HG02642 (cell line): ENCODE data around the gene SLFNL1.

ENCODE experiments used
- ATAC-seq: cut with Tn5 transposase; IDR thresholded peaks from one replicate; pipeline ENCODE4 v1.9.1; 2021; ENCODE audit warnings: mild to moderate bottlenecking; ENCODE audit not compliant: unreplicated experiment, poor library complexity

The SLFNL1 gene

DNA sequence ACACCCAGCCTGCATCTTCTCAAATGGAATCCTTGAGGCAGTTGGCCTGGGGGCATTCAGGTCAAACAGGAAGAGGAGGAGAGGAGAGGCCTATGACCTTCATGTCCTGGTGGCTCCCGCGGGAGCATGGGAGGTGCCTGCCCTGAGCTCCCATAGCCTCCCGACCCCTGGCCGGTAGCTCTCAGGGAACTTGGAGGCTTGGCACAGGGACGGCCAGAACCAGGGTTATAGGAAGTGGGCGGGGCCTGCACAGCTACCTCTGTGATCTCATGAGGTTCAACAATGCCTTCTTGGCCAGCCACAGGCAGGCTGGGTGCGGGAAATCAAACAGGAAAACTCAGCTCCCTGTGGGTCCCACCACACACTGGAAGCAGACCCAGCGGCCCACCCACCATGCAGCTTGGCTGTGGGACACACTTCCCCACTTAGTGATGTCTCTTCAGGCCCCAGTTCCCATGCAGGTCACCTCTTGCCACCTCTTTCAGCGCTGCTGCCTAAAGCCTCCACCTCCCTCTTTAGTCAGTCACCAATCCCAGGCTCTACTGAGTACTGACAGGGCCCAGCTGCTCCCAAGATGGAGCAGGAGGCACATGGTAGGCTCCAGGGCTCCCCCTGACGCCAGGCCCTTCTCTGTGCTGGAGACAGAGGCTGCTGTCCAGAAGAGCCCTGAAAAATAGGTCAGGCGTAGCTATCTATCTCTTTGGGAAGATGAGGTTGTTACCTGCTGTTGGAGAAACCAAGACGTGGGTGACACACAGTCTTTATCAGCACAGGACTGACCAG lies at the start of gene SLFNL1:
TSS of gene SLFNL1 (minus strand) at position 200 of the 783 bp plus-strand sequence. CDS start 1,065 bp downstream, outside the sequence.
- ATAC-seq: no peak

GRCh38 chr1:41056907-41057306 lies 35.4 kb upstream of the SLFNL1 start:
- ATAC-seq: no peak

DNA sequence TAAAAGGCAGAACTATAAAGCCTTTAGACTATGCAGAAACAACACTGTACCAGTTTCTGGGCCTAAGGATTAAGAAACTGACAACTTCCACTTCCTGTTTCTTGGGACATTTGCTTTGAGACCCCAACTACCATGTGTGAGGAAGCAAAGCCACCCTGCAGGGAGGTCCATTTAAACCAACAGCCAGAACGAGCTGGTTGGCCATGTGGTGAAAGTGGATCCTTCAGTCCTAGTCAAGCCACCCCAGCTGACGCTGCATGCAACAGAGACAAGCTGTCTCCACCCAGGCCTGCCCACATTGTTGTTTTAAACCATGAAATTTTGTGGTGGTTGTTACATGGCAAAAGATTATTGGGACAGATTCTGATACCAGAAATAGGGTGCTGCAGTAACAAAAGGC lies 31.8 kb upstream of the SLFNL1 start:
- no peak for ATAC-seq

DNA sequence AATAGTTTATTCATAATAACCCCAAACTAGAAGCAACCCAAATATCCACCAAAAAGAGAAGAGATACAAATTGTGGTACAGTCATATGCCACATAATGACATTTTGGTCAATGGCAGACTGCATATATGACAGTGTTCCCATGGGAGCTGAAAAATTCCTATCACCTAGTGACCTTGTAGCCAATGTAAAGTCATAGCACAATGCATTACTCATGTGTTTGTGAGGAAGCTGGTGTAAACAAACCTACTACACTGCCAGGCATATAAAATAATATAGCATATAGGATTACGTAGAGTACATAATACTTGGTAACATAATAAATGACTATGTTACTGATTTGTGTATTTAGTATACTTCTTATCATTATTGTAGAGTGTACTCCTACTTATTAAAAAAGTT lies 29.5 kb upstream of the SLFNL1 start:
- ATAC-seq: no peak

DNA sequence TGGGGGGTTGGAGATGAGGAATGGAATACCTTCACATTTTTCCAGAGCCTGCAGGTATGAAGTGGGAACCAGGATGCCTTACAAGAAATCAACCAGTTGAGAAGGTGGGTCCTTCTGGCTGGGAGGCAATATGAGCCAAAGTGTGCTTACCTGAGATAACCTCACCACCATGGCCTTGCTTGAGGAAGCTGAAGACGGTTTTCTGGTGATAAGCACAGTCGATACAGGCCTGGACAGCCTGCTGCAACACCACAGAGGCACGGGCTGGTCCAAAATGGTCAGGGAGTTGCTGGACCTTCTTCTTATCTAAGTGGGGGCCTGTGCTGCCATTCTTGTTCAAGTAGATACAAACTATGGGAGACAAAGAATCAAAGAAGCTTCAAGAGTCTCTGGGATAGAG lies 27.0 kb upstream of the SLFNL1 start:
- ATAC-seq: no peak

DNA sequence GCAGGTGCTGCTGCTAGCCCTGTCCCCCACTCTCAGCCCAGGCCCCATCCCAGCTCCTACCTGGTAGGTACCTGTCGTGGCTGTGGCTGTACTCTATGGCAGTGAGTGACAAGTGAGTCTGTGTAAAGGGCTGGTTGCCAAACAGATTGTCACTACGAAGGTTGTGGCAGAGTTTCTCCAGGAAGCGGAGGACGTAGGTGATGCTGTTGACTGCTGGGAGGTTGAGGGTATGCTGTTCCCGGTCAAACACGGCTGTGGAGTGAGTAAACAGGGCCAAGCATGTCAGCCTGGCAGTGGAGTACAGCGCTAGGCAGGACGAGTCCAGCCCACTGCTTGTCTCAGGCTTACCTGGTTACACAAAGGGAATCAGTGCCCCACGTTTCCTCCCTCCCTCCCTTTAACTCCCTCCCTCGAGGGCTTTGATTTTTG lies 24.8 kb upstream of the SLFNL1 start:
- ATAC-seq: no peak

- ATAC-seq: no peak
Measured at GRCh38 chr1:41045740-41046139, 24.2 kb upstream of the SLFNL1 start.

GRCh38 chr1:41044187-41044586 lies 22.7 kb upstream of the SLFNL1 start:
- no peak for ATAC-seq

GRCh38 chr1:41041614-41042270 lies 20.2 kb upstream of the SLFNL1 start:
- ATAC-seq: no peak

- no peak for ATAC-seq
Measured at GRCh38 chr1:41038110-41038509, 16.6 kb upstream of the SLFNL1 start.

GRCh38 chr1:41037116-41037903 lies 15.8 kb upstream of the SLFNL1 start:
- no peak for ATAC-seq

DNA sequence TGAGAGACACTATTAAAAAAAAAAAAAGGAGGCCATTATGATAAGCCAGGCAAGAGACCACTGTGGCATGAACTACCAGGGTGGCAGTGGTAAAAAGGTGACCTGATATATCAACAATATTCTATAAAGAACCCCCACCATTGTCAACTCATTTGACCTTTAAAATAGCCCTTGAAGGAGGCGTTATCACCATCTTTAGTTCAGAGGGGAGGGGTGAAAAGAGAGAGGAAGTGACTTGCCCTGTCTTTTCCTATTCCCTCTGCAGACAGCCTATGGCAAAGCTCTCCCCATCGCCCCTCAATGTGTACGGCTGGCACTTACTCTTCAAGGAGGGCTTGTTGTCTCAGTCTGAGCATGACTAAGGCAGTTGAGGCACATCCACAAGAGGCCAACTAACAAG lies 11.7 kb upstream of the SLFNL1 start:
- ATAC-seq: no peak

DNA sequence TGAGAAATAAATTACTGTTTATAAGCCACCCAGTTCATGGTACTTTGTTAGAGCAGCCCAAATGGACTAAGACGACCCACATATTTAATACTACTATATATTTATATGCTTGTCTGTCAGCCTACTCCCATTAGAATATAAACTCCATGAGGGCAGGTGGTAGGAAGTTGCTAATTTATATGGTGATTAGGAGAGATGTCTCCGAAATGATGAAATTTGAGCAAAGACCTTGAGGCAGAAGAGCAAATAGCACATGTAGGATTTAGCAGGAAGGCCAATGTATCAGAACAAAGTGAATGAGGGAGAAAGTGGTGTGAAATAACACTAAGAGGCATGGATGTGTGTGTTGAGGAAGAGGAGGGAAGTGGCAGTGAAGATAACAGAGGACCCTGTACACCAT lies 10.6 kb upstream of the SLFNL1 start:
- ATAC-seq: no peak

GRCh38 chr1:41030872-41031616 lies 9.5 kb upstream of the SLFNL1 start:
- ATAC-seq: no peak

- ATAC-seq: no peak
Measured at GRCh38 chr1:41028034-41028642, 6.6 kb upstream of the SLFNL1 start.

DNA sequence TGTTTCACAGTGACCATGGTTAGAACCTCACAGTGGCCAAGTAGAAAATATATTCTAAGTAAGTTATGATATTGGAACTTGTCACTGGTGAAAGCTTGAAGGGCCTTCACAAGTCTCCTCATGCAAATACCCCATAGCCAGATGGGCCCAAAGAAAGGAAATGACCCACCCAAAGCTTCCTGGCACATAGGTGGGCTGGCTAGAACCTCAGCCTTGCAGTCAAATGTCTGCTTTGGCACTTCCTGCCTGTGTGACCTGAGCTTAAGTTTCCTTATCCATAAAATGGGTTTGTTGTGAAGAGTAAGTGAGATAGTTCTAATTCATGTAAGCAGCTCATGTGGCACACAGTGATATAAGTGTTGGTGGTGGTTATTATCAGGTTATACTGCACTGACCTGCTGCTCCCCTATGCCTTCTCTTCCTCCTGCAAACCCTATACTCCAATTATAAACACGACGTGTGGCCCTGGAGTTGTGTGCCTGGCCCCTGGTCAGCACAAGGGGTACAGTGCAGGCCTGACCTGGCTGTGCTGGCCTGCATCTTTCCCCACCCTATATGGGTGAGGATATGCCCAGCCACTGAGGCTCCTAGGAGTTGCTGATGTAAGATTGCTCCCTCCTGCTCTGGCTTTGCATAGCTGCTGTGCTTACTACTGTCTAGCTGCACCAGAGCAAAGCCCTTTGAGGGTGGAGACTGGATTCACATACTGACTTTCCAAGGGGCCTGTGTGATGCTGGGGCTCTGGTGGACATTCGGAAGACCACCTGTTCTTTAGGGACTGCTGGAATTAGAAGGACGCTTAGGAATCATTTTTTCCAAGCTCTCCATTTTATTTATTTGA lies 4.7 kb upstream of the SLFNL1 start:
- ATAC-seq: no peak

DNA sequence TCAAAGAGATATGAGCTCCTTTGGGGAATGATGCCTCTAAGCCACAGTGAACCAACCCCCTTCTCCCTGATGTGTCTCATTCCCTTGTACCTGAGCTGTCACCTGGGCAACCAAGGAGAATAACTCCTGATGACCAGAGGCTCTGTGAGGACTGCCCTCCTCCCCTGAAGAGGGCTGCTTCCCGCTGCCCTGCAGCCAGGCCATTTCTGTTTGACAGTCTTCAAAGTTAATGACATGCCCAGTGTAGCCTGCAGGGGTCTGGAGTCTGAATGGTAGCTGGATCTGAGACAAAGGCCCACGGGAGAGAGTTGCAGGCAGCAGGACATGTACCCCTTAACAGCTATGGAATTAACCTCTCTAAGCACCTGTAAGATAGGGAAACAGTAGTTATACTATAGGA lies 3.4 kb upstream of the SLFNL1 start:
- no peak for ATAC-seq

DNA sequence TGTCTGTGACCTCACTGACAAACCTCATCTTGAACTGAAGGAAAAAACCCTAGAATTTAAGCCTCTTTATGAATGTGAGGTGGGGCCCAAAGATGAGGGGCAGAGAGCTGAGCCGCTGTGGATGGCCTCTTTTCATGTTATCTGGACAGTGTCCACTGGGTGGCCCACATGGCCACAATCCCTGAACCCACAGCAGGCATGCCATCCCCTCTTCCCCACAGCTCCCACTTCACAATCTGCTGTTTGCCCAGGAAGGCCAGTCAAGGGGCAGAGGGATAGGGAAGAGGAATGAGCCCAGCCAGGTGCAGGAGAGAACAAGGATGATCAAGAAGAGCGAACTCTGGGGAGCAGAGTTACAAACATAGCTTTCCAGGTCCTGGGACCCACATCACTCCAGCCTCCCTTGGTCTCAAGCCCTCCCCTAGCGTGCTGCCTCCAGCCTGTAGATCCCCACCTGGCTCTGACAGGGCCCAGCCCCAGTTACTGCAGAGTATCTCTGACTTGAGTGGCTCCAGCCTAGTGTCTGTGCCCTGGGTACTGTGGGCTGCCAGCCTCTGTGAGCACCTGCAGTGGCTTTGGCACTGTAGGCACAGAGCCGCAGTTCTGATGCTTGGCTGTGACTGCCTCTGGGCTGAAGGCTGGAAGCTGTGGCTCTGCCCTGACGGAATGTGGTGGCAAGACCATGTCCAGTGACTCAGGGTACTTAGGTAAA lies 1.9 kb upstream of the SLFNL1 start:
- ATAC-seq: no peak

GRCh38 chr1:41022424-41022823 lies 899 bp upstream of the SLFNL1 start:
- no peak for ATAC-seq
